ENCODE results near the gene JUN. TPM values are rescaled to one million over a fixed set of nuclear protein-coding genes. Genes with fewer than 3 reads are reported as not detected.

JUN gene
- total RNA-seq, 1 experiment from 2014 or later: 24.9 TPM

- BruUV-seq (replicated peaks): no TSS peak
- intact Hi-C loops (cut with micrococcal nuclease; ENCODE audit: unreplicated experiment): no loop called here
- Histone ChIP-seq H3K4me1 (ENCODE audit: insufficient read depth, low read length, poor library complexity, severe bottlenecking) (no peaks in the 10 kb centered on the region), H3K9me3 (ENCODE audit: low read depth, low read length, poor library complexity, severe bottlenecking) (peaks cover 15% of the 10 kb centered on the region), H3K27me3 (replicated peaks; ENCODE audit: insufficient read depth, low read depth, low read length, poor library complexity) (no peaks in the 10 kb centered on the region), H3K4me3 (ENCODE audit: low read depth, low read length, poor library complexity, severe bottlenecking) (no peak overlapping the region), H3K36me3 (ENCODE audit: insufficient read depth, low read length, poor library complexity, severe bottlenecking) (no peaks in the 10 kb centered on the region), H3K27ac (ENCODE audit: low read depth, low read length, poor library complexity, severe bottlenecking) (no peak overlapping the region)
- ChIA-PET POLR2A (ENCODE audit: low non-redundant PET) (no interaction called here), CTCF (no interaction called here)
- TF ChIP-seq CTCF (conservative IDR thresholded peaks at IDR 0.05; ENCODE audit: low read depth, low read length) (no peak), EZH2 (IDR thresholded peaks at IDR 0.05; ENCODE audit: borderline replicate concordance, low read depth, low read length, poor library complexity, severe bottlenecking) (no peak)
- no peak for DNase-seq (ENCODE audit: low spot score)
These were observed 39.7 kb upstream of the JUN start for GRCh38 chr1:58823481-58824010.

- Histone ChIP-seq H3K27ac (ENCODE audit: low read depth, low read length, poor library complexity, severe bottlenecking) (no peak overlapping the region), H3K36me3 (ENCODE audit: insufficient read depth, low read length, poor library complexity, severe bottlenecking) (no peaks in the 10 kb centered on the region), H3K4me1 (ENCODE audit: insufficient read depth, low read length, poor library complexity, severe bottlenecking) (peaks cover 6% of the 10 kb centered on the region), H3K9me3 (ENCODE audit: low read depth, low read length, poor library complexity, severe bottlenecking) (no peaks in the 10 kb centered on the region), H3K4me3 (ENCODE audit: low read depth, low read length, poor library complexity, severe bottlenecking) (no peak overlapping the region), H3K27me3 (replicated peaks; ENCODE audit: insufficient read depth, low read depth, low read length, poor library complexity) (no peaks in the 10 kb centered on the region)
- ChIA-PET CTCF (no interaction called here), POLR2A (ENCODE audit: low non-redundant PET) (no interaction called here)
- no peak for DNase-seq (ENCODE audit: low spot score)
- no peak for TF ChIP-seq EZH2 (IDR thresholded peaks at IDR 0.05; ENCODE audit: borderline replicate concordance, low read depth, low read length, poor library complexity, severe bottlenecking)
- no peak for TF ChIP-seq CTCF (conservative IDR thresholded peaks at IDR 0.05; ENCODE audit: low read depth, low read length)
- no TSS peak for BruUV-seq (replicated peaks)
- intact Hi-C loops (cut with micrococcal nuclease; ENCODE audit: unreplicated experiment): no loop called here
These were observed 37.5 kb upstream of the JUN start for GRCh38 chr1:58821309-58821708.

DNA sequence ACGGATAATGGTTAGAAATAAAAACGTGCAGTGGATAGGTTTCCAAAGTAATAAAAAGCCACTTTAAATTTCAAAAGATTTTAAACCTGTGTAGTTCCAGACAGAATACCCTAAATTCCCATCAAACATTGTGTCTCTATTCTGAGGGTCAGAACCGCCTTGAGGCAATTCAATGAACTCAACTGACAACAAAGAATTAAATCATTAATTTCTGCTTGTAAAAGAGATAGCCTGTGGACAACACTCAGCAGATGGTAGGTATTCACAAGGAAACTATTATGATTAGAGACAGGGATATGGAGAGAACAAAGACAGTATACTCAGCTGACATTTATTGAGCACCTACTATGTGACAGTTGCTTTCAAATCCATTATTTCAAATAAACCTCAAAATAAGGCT is 35.1 kb upstream of the JUN start:
- Histone ChIP-seq H3K36me3 (ENCODE audit: insufficient read depth, low read length, poor library complexity, severe bottlenecking) (no peaks in the 10 kb centered on the region), H3K9me3 (ENCODE audit: low read depth, low read length, poor library complexity, severe bottlenecking) (no peaks in the 10 kb centered on the region), H3K27ac (ENCODE audit: low read depth, low read length, poor library complexity, severe bottlenecking) (no peak overlapping the region), H3K27me3 (replicated peaks; ENCODE audit: insufficient read depth, low read depth, low read length, poor library complexity) (no peaks in the 10 kb centered on the region), H3K4me3 (ENCODE audit: low read depth, low read length, poor library complexity, severe bottlenecking) (no peak overlapping the region), H3K4me1 (ENCODE audit: insufficient read depth, low read length, poor library complexity, severe bottlenecking) (peaks cover 13% of the 10 kb centered on the region)
- TF ChIP-seq EZH2 (IDR thresholded peaks at IDR 0.05; ENCODE audit: borderline replicate concordance, low read depth, low read length, poor library complexity, severe bottlenecking) (no peak), CTCF (conservative IDR thresholded peaks at IDR 0.05; ENCODE audit: low read depth, low read length) (no peak)
- intact Hi-C loops (cut with micrococcal nuclease; ENCODE audit: unreplicated experiment): no loop called here
- ChIA-PET POLR2A (ENCODE audit: low non-redundant PET) (no interaction called here), CTCF (no interaction called here)
- no peak for DNase-seq (ENCODE audit: low spot score)
- BruUV-seq (replicated peaks): no TSS peak
